NCI-H1105 (cell line): ENCODE data around the gene SSH2.
"Not testable (repeated sequence)": the region's sequence is repeated elsewhere in the genome, so short reads cannot be mapped to it uniquely, and the experiment has no call there.

Source experiments
- DNase-seq: peaks from one replicate; lab custom pipeline; 2025; lab: John Stamatoyannopoulos, UW

SSH2 gene

DNA sequence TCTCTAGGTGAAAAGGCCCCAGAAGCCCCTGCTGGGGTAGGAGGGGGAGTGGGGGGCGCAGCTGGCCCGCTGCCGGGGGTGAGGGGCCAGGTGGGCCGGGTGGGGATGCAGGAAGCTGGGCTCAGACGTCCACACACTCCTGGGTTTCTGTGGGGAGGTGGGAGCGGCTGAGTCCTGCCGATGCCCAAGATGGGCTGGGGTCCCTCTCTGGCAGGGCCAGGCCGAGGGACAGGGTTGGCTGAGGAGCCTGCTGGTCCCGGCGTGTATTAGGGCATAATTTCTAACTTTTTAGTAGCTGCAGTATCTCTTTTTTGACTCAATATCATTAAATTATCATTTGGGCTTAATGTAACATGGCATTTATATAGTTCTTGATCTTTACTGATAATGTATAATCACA, 185.9 kb downstream of the SSH2 start:
- no peak for DNase-seq

DNA sequence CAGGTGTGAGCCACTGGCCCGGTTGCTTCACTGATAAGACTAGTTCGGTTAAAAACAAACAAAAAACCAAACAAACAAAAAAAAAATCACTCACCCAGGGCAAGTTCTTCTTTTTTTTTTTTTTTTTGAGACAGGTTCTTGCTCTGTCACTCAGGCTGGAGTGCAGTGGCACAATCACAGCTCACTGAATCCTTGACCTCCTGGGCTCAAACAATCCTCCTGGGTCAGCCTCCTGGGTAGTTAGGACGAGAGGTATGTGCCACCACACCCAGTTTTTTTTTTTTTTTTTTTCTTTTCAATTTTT, 187.9 kb downstream of the SSH2 start:
- no peak for DNase-seq

DNA sequence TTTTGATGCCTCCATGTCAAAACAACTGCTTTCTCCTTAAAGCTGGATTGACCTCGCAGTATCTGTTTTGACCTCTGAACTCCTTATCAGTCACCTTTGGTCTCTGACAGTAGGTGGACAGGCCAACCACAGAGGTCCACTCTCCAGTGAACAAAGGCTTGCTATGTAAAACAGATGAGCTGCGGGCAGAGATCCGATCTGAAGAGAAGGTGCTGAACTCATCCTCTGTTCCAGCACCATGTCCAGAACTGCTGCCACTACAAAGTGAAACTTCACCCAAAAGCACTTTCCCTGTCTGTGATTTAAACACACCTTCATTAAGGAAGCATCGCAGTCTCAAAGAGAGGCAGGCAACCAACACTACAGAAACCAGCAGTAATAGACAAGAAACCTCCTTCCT, 190.0 kb downstream of the SSH2 start:
- no peak for DNase-seq

- DNase-seq: no peak
These were observed 195.4 kb downstream of the SSH2 start for GRCh38 chr17:29734640-29735039.

- DNase-seq: no peak
These were observed 196.9 kb downstream of the SSH2 start for GRCh38 chr17:29733166-29733565.

DNA sequence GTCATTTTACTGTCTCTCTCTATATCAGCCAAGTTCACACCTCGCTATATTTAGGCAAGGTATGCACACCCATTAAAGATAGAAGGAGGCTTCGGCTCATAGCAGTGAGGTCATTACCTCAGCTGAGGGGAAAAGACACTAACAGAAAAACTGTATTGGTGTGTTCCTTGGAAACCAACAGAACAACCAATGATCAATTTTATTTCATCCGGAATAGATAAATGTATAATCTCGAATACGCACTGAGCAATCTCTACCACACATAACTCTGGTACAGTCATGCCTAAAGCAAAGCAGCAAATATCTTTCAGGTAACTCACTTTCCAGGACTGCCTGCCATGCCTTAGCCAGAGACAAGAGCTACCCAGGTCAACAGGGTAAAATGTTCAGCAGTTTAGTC, 197.4 kb downstream of the SSH2 start:
- DNase-seq: no peak

GRCh38 chr17:29732209-29732608, 197.8 kb downstream of the SSH2 start:
- no peak for DNase-seq

- DNase-seq: no peak
These were observed 198.5 kb downstream of the SSH2 start for GRCh38 chr17:29731589-29731929.

- DNase-seq: no peak
These were observed 201.5 kb downstream of the SSH2 start for GRCh38 chr17:29728490-29728889.

- DNase-seq: no peak
These were observed 203.2 kb downstream of the SSH2 start for GRCh38 chr17:29726715-29727252.

GRCh38 chr17:29725408-29725807, 204.6 kb downstream of the SSH2 start:
- not testable (repeated sequence) for DNase-seq

GRCh38 chr17:29723278-29724047, 206.6 kb downstream of the SSH2 start:
- DNase-seq: no peak

GRCh38 chr17:29722411-29723198, 207.4 kb downstream of the SSH2 start:
- no peak for DNase-seq

DNA sequence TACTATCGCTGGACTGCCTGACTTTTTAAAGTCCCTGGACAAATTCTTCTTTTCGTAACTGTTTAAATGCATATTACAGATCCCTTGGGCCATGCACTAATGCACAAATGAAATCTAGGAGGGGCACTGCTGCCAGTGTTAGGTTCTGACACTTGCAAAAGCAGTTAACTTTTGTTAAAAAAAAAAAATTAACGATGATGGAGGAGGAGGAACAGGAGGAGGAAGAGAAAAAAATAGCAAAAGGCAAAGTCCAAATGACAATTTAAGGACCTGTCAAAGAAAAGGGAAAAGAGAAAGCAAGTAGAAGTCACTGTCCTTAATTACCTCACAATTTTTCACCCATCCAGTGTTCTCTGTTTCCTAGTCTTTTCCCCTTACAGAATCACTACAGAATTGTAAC, 209.5 kb downstream of the SSH2 start:
- DNase-seq: no peak

GRCh38 chr17:29719469-29719868, 210.6 kb downstream of the SSH2 start:
- no peak for DNase-seq

GRCh38 chr17:29718446-29719039, 211.5 kb downstream of the SSH2 start:
- no peak for DNase-seq

DNA sequence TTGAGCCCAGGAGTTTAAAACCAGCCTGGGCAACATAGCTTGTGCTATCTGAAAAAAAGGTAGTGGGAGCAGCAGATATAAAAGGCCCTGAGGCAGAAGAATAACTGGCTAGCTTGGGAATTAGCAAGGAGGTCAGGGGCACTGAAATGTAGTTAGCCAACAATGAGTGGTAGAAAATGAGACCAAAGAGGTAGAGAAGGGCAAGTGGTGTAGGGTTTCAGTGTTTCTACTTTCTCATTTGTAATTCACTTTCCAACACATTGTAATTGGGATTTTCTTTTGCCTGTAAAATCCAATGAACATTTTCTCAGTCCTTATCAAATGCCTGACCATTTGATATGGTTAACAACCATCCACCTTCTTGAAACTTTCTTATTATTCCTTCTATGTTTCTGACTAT, 212.2 kb downstream of the SSH2 start:
- no peak for DNase-seq

- no peak for DNase-seq
These were observed 213.5 kb downstream of the SSH2 start for GRCh38 chr17:29716566-29716965.

DNA sequence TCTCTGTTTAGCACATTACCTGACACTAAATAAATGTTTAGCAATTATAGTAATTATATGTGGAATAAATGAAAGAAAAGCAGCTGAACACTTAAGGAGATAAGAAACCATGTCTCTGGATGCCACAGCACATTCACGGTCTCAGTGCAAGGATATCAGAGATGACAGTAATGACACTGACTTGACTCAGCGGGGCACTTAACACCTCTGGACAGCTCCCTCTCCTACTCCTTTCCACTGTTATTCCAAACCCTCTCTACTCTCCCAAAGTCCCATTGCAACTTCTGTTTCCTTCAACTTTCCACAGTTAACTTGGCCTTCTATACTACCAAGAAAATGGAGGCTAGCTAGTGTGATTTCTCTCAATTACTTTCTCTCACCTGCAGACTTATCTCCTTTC, 214.3 kb downstream of the SSH2 start:
- DNase-seq: no peak

GRCh38 chr17:29714146-29714545, 215.9 kb downstream of the SSH2 start:
- DNase-seq: no peak

DNA sequence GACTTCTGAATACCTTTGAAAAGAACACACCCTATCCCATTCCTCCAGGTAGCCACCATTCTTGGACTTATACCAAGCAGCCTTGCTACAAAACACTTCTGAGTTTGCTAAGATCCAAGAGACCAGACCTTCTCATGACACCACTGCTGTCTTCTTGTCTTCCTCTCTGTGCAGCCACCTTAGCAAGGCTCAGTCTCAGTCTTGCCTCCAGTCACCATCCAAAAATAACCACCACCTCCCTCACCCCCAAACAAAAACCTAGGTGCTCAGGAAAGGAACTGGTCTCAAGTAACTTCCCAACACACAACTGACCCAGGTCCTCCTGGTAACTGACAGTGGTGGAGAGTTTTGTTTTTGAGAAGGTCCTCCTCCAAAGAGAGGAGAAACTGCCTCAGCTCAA, 216.4 kb downstream of the SSH2 start:
- DNase-seq: no peak

- DNase-seq: no peak
These were observed 218.2 kb downstream of the SSH2 start for GRCh38 chr17:29711588-29712385.
